HEK293 (cell line): ENCODE results near the gene HLA-DRB1.

Experiments used
- ATF2 ChIP-seq: fragments of 450-650 bp; formaldehyde crosslinking; IDR thresholded peaks from 2 replicates; pipeline ENCODE4 v1.5.1; 2016; ENCODE audit warnings: missing biosample characterization, missing genetic modification characterization, low read depth
- BCL11B ChIP-seq: fragments of 450-650 bp; formaldehyde crosslinking; IDR thresholded peaks from 2 replicates; pipeline ENCODE4 v1.5.1; 2016; ENCODE audit warnings: low read depth, missing biosample characterization, missing genetic modification characterization
- BCL6B ChIP-seq: fragments of 450-650 bp; formaldehyde crosslinking; IDR thresholded peaks from 2 replicates; pipeline ENCODE4 v1.5.1; 2017; ENCODE audit warnings: missing biosample characterization, missing genetic modification characterization
- GLIS1 ChIP-seq: fragments of 450-650 bp; formaldehyde crosslinking; IDR thresholded peaks from 2 replicates; pipeline ENCODE4 v1.5.1; 2016; ENCODE audit warnings: missing biosample characterization, missing genetic modification characterization
- IKZF3 ChIP-seq: fragments of 450-650 bp; IDR thresholded peaks from 2 replicates; pipeline ENCODE4 v1.5.0; 2018; ENCODE audit warnings: missing biosample characterization, mild to moderate bottlenecking, missing genetic modification characterization, moderate library complexity
- KLF16 ChIP-seq: fragments of 450-650 bp; formaldehyde crosslinking; IDR thresholded peaks from 2 replicates; pipeline ENCODE4 v1.5.1; 2017; ENCODE audit warnings: missing biosample characterization, missing genetic modification characterization
- KLF17 ChIP-seq: fragments of 450-650 bp; formaldehyde crosslinking; IDR thresholded peaks from 2 replicates; pipeline ENCODE4 v1.5.1; 2016; ENCODE audit warnings: missing biosample characterization, missing genetic modification characterization
- KLF7 ChIP-seq: fragments of 450-650 bp; formaldehyde crosslinking; IDR thresholded peaks from 2 replicates; pipeline ENCODE4 v1.5.1; 2016; ENCODE audit warnings: missing biosample characterization, missing genetic modification characterization, borderline replicate concordance
- OVOL3 ChIP-seq: fragments of 450-650 bp; formaldehyde crosslinking; IDR thresholded peaks from 2 replicates; pipeline ENCODE4 v1.5.1; 2016; ENCODE audit warnings: missing biosample characterization, missing genetic modification characterization
- SCRT1 ChIP-seq: fragments of 450-650 bp; formaldehyde crosslinking; IDR thresholded peaks from 2 replicates; pipeline ENCODE4 v1.5.1; 2016; ENCODE audit warnings: missing biosample characterization, missing genetic modification characterization, borderline replicate concordance
- SCRT2 ChIP-seq: fragments of 450-650 bp; formaldehyde crosslinking; IDR thresholded peaks from 2 replicates; pipeline ENCODE4 v1.5.1; 2016; ENCODE audit warnings: missing biosample characterization, missing genetic modification characterization
- SP7 ChIP-seq: fragments of 450-650 bp; formaldehyde crosslinking; IDR thresholded peaks from 2 replicates; pipeline ENCODE4 v1.5.1; 2016; ENCODE audit warnings: missing biosample characterization, missing genetic modification characterization
- TRIM28 ChIP-seq: IDR thresholded peaks from 2 replicates; pipeline ENCODE4 v1.6.1; 2011; ENCODE audit warnings: low read length, control low read depth, borderline replicate concordance
- YY2 ChIP-seq: fragments of 450-650 bp; formaldehyde crosslinking; IDR thresholded peaks from 2 replicates; pipeline ENCODE4 v1.5.1; 2016; ENCODE audit warnings: missing biosample characterization, missing genetic modification characterization
- ZBTB17 ChIP-seq: fragments of 450-650 bp; formaldehyde crosslinking; IDR thresholded peaks from 2 replicates; pipeline ENCODE4 v1.5.1; 2016; ENCODE audit warnings: missing biosample characterization, missing genetic modification characterization
- ZBTB21 ChIP-seq: fragments of 450-650 bp; formaldehyde crosslinking; IDR thresholded peaks from 2 replicates; pipeline ENCODE4 v1.5.1; 2017; ENCODE audit warnings: missing biosample characterization, missing genetic modification characterization
- ZIC2 ChIP-seq: fragments of 450-650 bp; formaldehyde crosslinking; IDR thresholded peaks from 2 replicates; pipeline ENCODE4 v1.5.1; 2016; ENCODE audit warnings: missing biosample characterization, missing genetic modification characterization
- ZNF155 ChIP-seq: fragments of 450-650 bp; formaldehyde crosslinking; IDR thresholded peaks from 2 replicates; pipeline ENCODE4 v1.5.1; 2016; ENCODE audit warnings: missing biosample characterization, missing genetic modification characterization
- ZNF16 ChIP-seq: fragments of 450-650 bp; formaldehyde crosslinking; IDR thresholded peaks from 2 replicates; pipeline ENCODE4 v1.5.1; 2016; ENCODE audit warnings: low read depth, missing biosample characterization, missing genetic modification characterization
- ZNF335 ChIP-seq: fragments of 450-650 bp; formaldehyde crosslinking; conservative IDR thresholded peaks from 2 replicates; pipeline ENCODE4 v1.5.1; 2016; ENCODE audit warnings: missing biosample characterization, missing genetic modification characterization
- ZNF366 ChIP-seq: fragments of 450-650 bp; formaldehyde crosslinking; conservative IDR thresholded peaks from 2 replicates; pipeline ENCODE4 v1.5.1; 2016; ENCODE audit warnings: missing biosample characterization, missing genetic modification characterization
- ZNF391 ChIP-seq: fragments of 450-650 bp; formaldehyde crosslinking; IDR thresholded peaks from 2 replicates; pipeline ENCODE4 v1.5.1; 2016; ENCODE audit warnings: low read depth, missing biosample characterization, missing genetic modification characterization, borderline replicate concordance
- ZNF423 ChIP-seq: fragments of 450-650 bp; formaldehyde crosslinking; IDR thresholded peaks from 2 replicates; pipeline ENCODE4 v1.5.1; 2016; ENCODE audit warnings: missing biosample characterization, missing genetic modification characterization
- ZNF514 ChIP-seq: fragments of 450-650 bp; formaldehyde crosslinking; IDR thresholded peaks from 2 replicates; pipeline ENCODE4 v1.5.1; 2016; ENCODE audit warnings: missing biosample characterization, missing genetic modification characterization
- ZNF518A ChIP-seq: fragments of 450-650 bp; formaldehyde crosslinking; conservative IDR thresholded peaks from 2 replicates; pipeline ENCODE4 v1.5.1; 2016; ENCODE audit warnings: low read depth, missing biosample characterization, missing genetic modification characterization
- ZNF585B ChIP-seq: fragments of 450-650 bp; formaldehyde crosslinking; IDR thresholded peaks from 2 replicates; pipeline ENCODE4 v1.5.1; 2016; ENCODE audit warnings: missing biosample characterization, missing genetic modification characterization
- ZNF623 ChIP-seq: fragments of 450-650 bp; formaldehyde crosslinking; IDR thresholded peaks from 2 replicates; pipeline ENCODE4 v1.5.1; 2016; ENCODE audit warnings: missing biosample characterization, missing genetic modification characterization
- ZNF701 ChIP-seq: fragments of 450-650 bp; formaldehyde crosslinking; IDR thresholded peaks from 2 replicates; pipeline ENCODE4 v1.5.1; 2016; ENCODE audit warnings: missing biosample characterization, missing genetic modification characterization
- ZNF776 ChIP-seq: fragments of 450-650 bp; formaldehyde crosslinking; IDR thresholded peaks from 2 replicates; pipeline ENCODE4 v1.5.0; 2017; ENCODE audit warnings: missing biosample characterization, missing genetic modification characterization, borderline replicate concordance
- ZSCAN30 ChIP-seq: fragments of 450-650 bp; IDR thresholded peaks from 2 replicates; pipeline ENCODE4 v1.5.1; 2018; ENCODE audit warnings: missing biosample characterization, mild to moderate bottlenecking, missing genetic modification characterization, moderate library complexity
- ZXDB ChIP-seq: fragments of 450-650 bp; formaldehyde crosslinking; IDR thresholded peaks from 2 replicates; pipeline ENCODE4 v1.5.1; 2016; ENCODE audit warnings: missing biosample characterization, missing genetic modification characterization

The HLA-DRB1 gene

GRCh38 chr6:32609731-32610640 lies 20.3 kb upstream of the HLA-DRB1 start (continued):
- TF ChIP-seq ATF2 (no peak), OVOL3 (no peak), BCL11B (tag by site-specific recombination) (no peak), IKZF3 (tag by site-specific recombination) (peak; percentile 85), SCRT1 (peak; percentile 50), ZNF701 (no peak), ZNF16 (tag by site-specific recombination) (no peak), KLF7 (tag by site-specific recombination) (no peak), ZNF585B (tag by site-specific recombination) (no peak), ZBTB21 (tag by site-specific recombination) (peak; percentile 58; the same call in 1 of the 2 replicates), ZIC2 (tag by site-specific recombination) (peak; percentile 38), KLF17 (peak; percentile 49; the same call in 1 of the 2 replicates), ZXDB (tag by site-specific recombination) (peak; percentile 48; the same call in 1 of the 2 replicates), ZNF518A (tag by site-specific recombination) (peak; percentile 50; the same call in 1 of the 2 replicates), ZBTB17 (tag by site-specific recombination) (peak; percentile 97), ZNF366 (tag by site-specific recombination) (peak; percentile 41; the same call in 1 of the 2 replicates), ZNF155 (tag by site-specific recombination) (no peak), TRIM28 (peak; percentile 72; the same call in 1 of the 2 replicates), ZNF335 (tag by site-specific recombination) (peak; percentile 46; the same call in 1 of the 2 replicates), ZNF514 (tag by site-specific recombination) (no peak), BCL6B (tag by site-specific recombination) (peak; percentile 100), GLIS1 (tag by site-specific recombination) (no peak; the same call in 1 of the 2 replicates), ZNF776 (no peak), YY2 (tag by site-specific recombination) (no peak), SP7 (tag by site-specific recombination) (peak; percentile 60; the same call in 1 of the 2 replicates), ZNF423 (no peak), KLF16 (tag by site-specific recombination) (no peak), ZNF391 (tag by site-specific recombination) (no peak), SCRT2 (tag by site-specific recombination) (peak; percentile 89), ZNF623 (0 out of 2 replicates have a peak, but pooled peaks have one; percentile 19), ZSCAN30 (tag by site-specific recombination) (no peak)
